K562 (cell line): Measurements from ENCODE around the gene TBC1D10A. TPM values are rescaled to one million over a fixed set of nuclear protein-coding genes. Genes with fewer than 3 reads are reported as not detected.

Experiments
- ATAC-seq: fragments of 200-7000 bp; cut with Tn5 transposase; 3 replicates; pipeline ENCODE4 v1.9.1; 2020; ENCODE audit warnings: moderate library complexity
- BruUV-seq: library from RNA; stranded (reverse); fragments of 400-500 nt; replicated peaks from 2 replicates; lab custom pipeline; 2021; lab: Mats Ljungman, UMichigan
- CTCF ChIA-PET: fragments of 300-600 bp; formaldehyde crosslinking; extraction: SDS; loops from one replicate; lab custom pipeline; 2021; ENCODE audit warnings: low intra/inter-chr PET ratio; lab: Yijun Ruan, JAX
- POLR2A ChIA-PET: fragments of 300-600, 350-650 bp; sonication (Branson Sonifier 250); formaldehyde crosslinking; extraction: SDS; loops from one replicate; lab custom pipeline; 2021; ENCODE audit warnings: antibody characterized with exemption, inconsistent platforms; lab: Yijun Ruan, JAX
- DNase-seq, 4 experiments: peaks; one replicate each; pipeline versions ENCODE4 v3.0.0 to v3.0.0-alpha.2; 2011 to 2018; ENCODE audit warnings: low spot score in 3 of 4, mixed read lengths in 3 of 4; ENCODE audit errors: extremely low read depth in 1 of 4
- FAIRE-seq: peaks from 2 replicates; lab custom pipeline; 2011; peaks lifted over from hg19 to GRCh38; lab: Jason Lieb, UNC
- H2AFZ ChIP-seq: 2 replicates; pipeline ENCODE4 v1.6.0; 2011; ENCODE audit warnings: low read depth, low read length, control low read depth, inconsistent platforms
- H3K27ac ChIP-seq: fragments of 200-600 bp; 3 replicates; pipeline ENCODE4 v1.8.0; 2011; ENCODE audit warnings: low read depth, mild to moderate bottlenecking, control low read depth, inconsistent platforms, low read length, moderate library complexity, mixed read lengths; ENCODE audit errors: extremely low read depth
- H3K27me3 ChIP-seq, 2 experiments: fragments of 300-600 bp in 1 of 2; 2 replicates in 1 of 2; 3 replicates in 1 of 2; pipeline versions ENCODE4 v1.6.0 to v1.8.0; 2011; ENCODE audit warnings: inconsistent platforms in 2 of 2, low read length in 2 of 2, mild to moderate bottlenecking in 1 of 2, mixed read lengths in 1 of 2, moderate library complexity in 1 of 2; ENCODE audit not compliant: control insufficient read depth in 2 of 2, insufficient read depth in 2 of 2
- H3K36me3 ChIP-seq: fragments of 300-600 bp; 3 replicates; pipeline ENCODE4 v1.8.0; 2011; ENCODE audit warnings: mild to moderate bottlenecking, low read length, inconsistent platforms; ENCODE audit not compliant: control insufficient read depth, insufficient read depth
- H3K4me1 ChIP-seq, 2 experiments: fragments of 200-600 bp in 1 of 2; replicated peaks in 1 of 2; 2 replicates in 1 of 2; 3 replicates in 1 of 2; pipeline versions ENCODE4 v1.5.1 to v1.8.0; 2011; ENCODE audit warnings: inconsistent platforms in 2 of 2, low read length in 2 of 2, mild to moderate bottlenecking in 1 of 2, mixed read lengths in 1 of 2, moderate library complexity in 1 of 2; ENCODE audit not compliant: control insufficient read depth in 2 of 2, insufficient read depth in 2 of 2
- H3K4me2 ChIP-seq: 2 replicates; pipeline ENCODE4 v1.6.1; 2011; ENCODE audit warnings: low read length, control low read depth, inconsistent platforms, mixed read lengths; ENCODE audit not compliant: insufficient read depth
- H3K4me3 ChIP-seq: fragments of 200-600 bp; sonication (generic), shearing (Covaris generic); 2 replicates; pipeline ENCODE4 v1.5.1; 2016; ENCODE audit warnings: control low read depth, inconsistent platforms
- H3K79me2 ChIP-seq: fragments of 200-600 bp; 3 replicates; pipeline ENCODE4 v1.8.0; 2011; ENCODE audit warnings: low read length, inconsistent platforms; ENCODE audit not compliant: control insufficient read depth, insufficient read depth
- H3K9ac ChIP-seq, 2 experiments: 2 replicates each; pipeline versions ENCODE4 v1.6.0 to v1.6.1; 2011; ENCODE audit warnings: low read depth in 2 of 2, low read length in 2 of 2, control low read depth in 1 of 2, inconsistent platforms in 1 of 2, mild to moderate bottlenecking in 1 of 2, mixed read lengths in 1 of 2; ENCODE audit not compliant: insufficient read depth in 1 of 2
- H3K9me1 ChIP-seq: one replicate; pipeline ENCODE4 v1.6.0; 2011; ENCODE audit warnings: inconsistent platforms, mild to moderate bottlenecking, low read length, moderate library complexity; ENCODE audit not compliant: control insufficient read depth, insufficient read depth
- H3K9me3 ChIP-seq: replicated peaks from 2 replicates; pipeline ENCODE4 v1.5.1; 2011; ENCODE audit warnings: low read depth, low read length, inconsistent platforms; ENCODE audit not compliant: control insufficient read depth, insufficient read depth
- H4K20me1 ChIP-seq: replicated peaks from 2 replicates; pipeline ENCODE4 v1.6.1; 2011; ENCODE audit warnings: low read length, inconsistent platforms, mixed read lengths; ENCODE audit not compliant: control insufficient read depth, insufficient read depth
- BCOR ChIP-seq: fragments of 450-650 bp; IDR thresholded peaks from 2 replicates; pipeline ENCODE4 v1.6.1; 2016
- CHD1 ChIP-seq: fragments of 200-600 bp; sonication (generic); IDR thresholded peaks from one replicate; pipeline ENCODE4 v1.6.1; 2012; ENCODE audit warnings: mild to moderate bottlenecking, moderate library complexity, low read length, inconsistent platforms
- CXXC5 ChIP-seq: fragments of 250-450 bp; sonication (Bioruptor Pico); IDR thresholded peaks from 2 replicates; pipeline ENCODE4 v1.8.0; 2022; ENCODE audit warnings: inconsistent platforms, mild to moderate bottlenecking, moderate library complexity
- E2F3 ChIP-seq: fragments of 250-450 bp; sonication (Bioruptor Pico); IDR thresholded peaks from 2 replicates; pipeline ENCODE4 v1.4.0; 2020; ENCODE audit warnings: mild to moderate bottlenecking
- GTF2F1 ChIP-seq: IDR thresholded peaks from 2 replicates; pipeline ENCODE4 v1.6.1; 2011; ENCODE audit warnings: low read depth, low read length, improper control_type of control experiment
- HDAC6 ChIP-seq: IDR thresholded peaks from 2 replicates; pipeline ENCODE4 v1.6.1; 2012; ENCODE audit warnings: low read depth, mild to moderate bottlenecking, control low read depth, inconsistent platforms, low read length, moderate library complexity
- JUNB ChIP-seq: fragments of 450-650 bp; formaldehyde crosslinking; conservative IDR thresholded peaks from 2 replicates; pipeline ENCODE4 v1.4.0; 2020; ENCODE audit warnings: mild to moderate bottlenecking
- MYNN ChIP-seq, 2 experiments: sonication (generic); formaldehyde crosslinking in 1 of 2; IDR thresholded peaks; 2 replicates each; pipeline versions ENCODE4 v1.5.0 to v1.6.1; 2016 to 2020; ENCODE audit warnings: antibody characterized with exemption in 1 of 2, missing genetic modification reagents in 1 of 2
- NFE2L1 ChIP-seq: fragments of 450-650 bp; IDR thresholded peaks from 2 replicates; pipeline ENCODE4 v1.6.1; 2016; ENCODE audit warnings: missing genetic modification characterization, low read depth, mild to moderate bottlenecking, missing compliant biosample characterization, moderate library complexity, borderline replicate concordance
- NR3C1 ChIP-seq: sonication (generic); formaldehyde crosslinking; IDR thresholded peaks from 2 replicates; pipeline ENCODE4 v1.8.1; 2022; ENCODE audit warnings: missing genetic modification reagents
- PRPF4 ChIP-seq: fragments of 200-400 bp; formaldehyde crosslinking; IDR thresholded peaks from one replicate; pipeline ENCODE4 v1.6.1; 2017; ENCODE audit warnings: low read length, low read depth, mild to moderate bottlenecking; ENCODE audit not compliant: insufficient read depth, poor library complexity, severe bottlenecking
- RUNX1 ChIP-seq: sonication (generic); IDR thresholded peaks from 2 replicates; pipeline ENCODE4 v1.6.1; 2016; ENCODE audit warnings: antibody characterized with exemption, low read depth
- SMAD3 ChIP-seq: fragments of 450-650 bp; formaldehyde crosslinking; conservative IDR thresholded peaks from 2 replicates; pipeline ENCODE4 v1.4.0; 2020; ENCODE audit warnings: mild to moderate bottlenecking
- SMARCA4 ChIP-seq: fragments of 450-650 bp; IDR thresholded peaks from 2 replicates; pipeline ENCODE4 v1.6.1; 2016
- SP2 ChIP-seq: IDR thresholded peaks from 2 replicates; pipeline ENCODE4 v1.6.1; 2011; ENCODE audit warnings: mild to moderate bottlenecking, low read depth, low read length, moderate library complexity; ENCODE audit not compliant: poor library complexity, severe bottlenecking; ENCODE audit errors: extremely low read depth
- ZNF232 ChIP-seq: sonication (generic); formaldehyde crosslinking; IDR thresholded peaks from 2 replicates; pipeline ENCODE4 v1.8.0; 2022; ENCODE audit warnings: mild to moderate bottlenecking, missing genetic modification reagents
- WGBS: fragments of 100-300 bp; shearing (Covaris generic); methylation state at CpG from one replicate; pipeline ENCODE4 v1.1.6; 2016; ENCODE audit warnings: low coverage, mixed read lengths; ENCODE audit not compliant: insufficient coverage; ENCODE audit errors: missing lambda C conversion rate; 5-methylcytosine and 5-hydroxymethylcytosine counted together
- in situ Hi-C: fragments of 300-500 bp; cut with MboI; formaldehyde crosslinking; loops from 4 replicates; pipeline ENCODE4 v1.15.0; 2018; ENCODE audit warnings: inconsistent platforms, mixed read lengths
- intact Hi-C: fragments of 100-400 bp; cut with micrococcal nuclease; formaldehyde crosslinking; loops from 2 replicates; pipeline ENCODE4 v1.14.2; 2022
- polyA plus RNA-seq, 8 experiments: library from polyadenylated mRNA; depleted of rRNA in 4 of 8; stranded (reverse) in 5 of 8; unstranded in 3 of 8; fragments of >200 nt; fragmentation: Nextera tagmentation in 2 of 8; fragmentation: Illumina TruSeq in 1 of 8; extraction: Ambion mirVana in 2 of 8; extraction: Trizol in 1 of 8; gene quantifications; 2 replicates each; pipeline versions ENCODE4 v1.2.1 to v1.2.3, GENCODE V29; 2011 to 2014; ENCODE audit warnings: inconsistent platforms in 1 of 8, missing spikeins in 1 of 8
- total RNA-seq, 7 experiments: library from RNA; depleted of rRNA in 6 of 7; stranded (reverse); fragments of >200 nt in 6 of 7; fragmentation: Illumina TruSeq in 2 of 7; extraction: Trizol in 2 of 7; gene quantifications; 2 replicates each; pipeline versions ENCODE4 v1.2.1 to v1.2.3, GENCODE V29; 2011 to 2021; ENCODE audit warnings: low replicate concordance in 1 of 7
- TF ChIP-seq, protein P1 (sequence below): fragments of 250-450 bp; sonication (Bioruptor Pico); IDR thresholded peaks from 2 replicates; pipeline ENCODE4 v1.9.0; 2021; ENCODE audit warnings: mild to moderate bottlenecking, inconsistent platforms
- TF ChIP-seq, protein P2 (sequence below), 2 experiments: IDR thresholded peaks in 1 of 2; conservative IDR thresholded peaks in 1 of 2; 2 replicates each; pipeline ENCODE4 v1.6.1; 2016; ENCODE audit warnings: low read depth in 2 of 2, mild to moderate bottlenecking in 1 of 2, missing compliant biosample characterization in 1 of 2, missing genetic modification characterization in 1 of 2, moderate library complexity in 1 of 2
- TF ChIP-seq, protein P3 (sequence below): fragments of 250-450 bp; sonication (Bioruptor Pico); IDR thresholded peaks from 2 replicates; pipeline ENCODE4 v1.5.0; 2021

TBC1D10A gene
- total and polyA plus RNA-seq, 9 of the 15 experiments (the other 6 are each of a cell fraction or from before 2014, with no cell fraction given) = 0.13 to 10.4 (median 4.6) TPM

DNA sequence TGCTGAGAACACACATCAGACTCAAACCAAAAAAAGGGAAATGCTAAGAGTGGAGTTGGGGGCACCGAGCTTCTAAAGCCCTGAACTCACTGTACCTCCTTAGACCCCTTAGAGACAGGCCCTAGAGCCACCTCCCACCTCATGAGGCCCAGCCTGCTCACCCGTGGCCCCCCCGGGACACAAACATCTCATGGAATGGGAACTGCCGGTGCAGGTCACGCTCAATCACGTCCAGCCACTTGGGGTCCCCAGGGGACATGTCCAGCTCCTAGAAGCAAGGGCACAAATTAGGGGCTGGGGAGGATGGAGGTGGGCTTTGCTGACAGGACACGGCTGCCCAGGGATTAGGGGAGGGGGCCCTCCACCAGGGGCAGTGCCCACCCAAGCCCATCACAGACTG, 31.2 kb downstream of the TBC1D10A start:
- POLR2A ChIA-PET = interaction anchor here (0.6 to 1.2 kb wide), 4 partner anchors 15 to 35 kb away, joined by 3 to 5 read pairs (median 4); no protein-coding TSS in a partner anchor
- no peak overlapping the region for H3K27ac ChIP-seq
- H3K9ac ChIP-seq = no peak overlapping the region
- 64% methylated on average over 7 of the region's 7 CpGs for WGBS
- TF ChIP-seq, protein P1, sequence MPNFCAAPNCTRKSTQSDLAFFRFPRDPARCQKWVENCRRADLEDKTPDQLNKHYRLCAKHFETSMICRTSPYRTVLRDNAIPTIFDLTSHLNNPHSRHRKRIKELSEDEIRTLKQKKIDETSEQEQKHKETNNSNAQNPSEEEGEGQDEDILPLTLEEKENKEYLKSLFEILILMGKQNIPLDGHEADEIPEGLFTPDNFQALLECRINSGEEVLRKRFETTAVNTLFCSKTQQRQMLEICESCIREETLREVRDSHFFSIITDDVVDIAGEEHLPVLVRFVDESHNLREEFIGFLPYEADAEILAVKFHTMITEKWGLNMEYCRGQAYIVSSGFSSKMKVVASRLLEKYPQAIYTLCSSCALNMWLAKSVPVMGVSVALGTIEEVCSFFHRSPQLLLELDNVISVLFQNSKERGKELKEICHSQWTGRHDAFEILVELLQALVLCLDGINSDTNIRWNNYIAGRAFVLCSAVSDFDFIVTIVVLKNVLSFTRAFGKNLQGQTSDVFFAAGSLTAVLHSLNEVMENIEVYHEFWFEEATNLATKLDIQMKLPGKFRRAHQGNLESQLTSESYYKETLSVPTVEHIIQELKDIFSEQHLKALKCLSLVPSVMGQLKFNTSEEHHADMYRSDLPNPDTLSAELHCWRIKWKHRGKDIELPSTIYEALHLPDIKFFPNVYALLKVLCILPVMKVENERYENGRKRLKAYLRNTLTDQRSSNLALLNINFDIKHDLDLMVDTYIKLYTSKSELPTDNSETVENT (CRISPR knock-in tag) = no peak
- TF ChIP-seq SMARCA4 (no peak), GTF2F1 (no peak), SP2 (no peak), CXXC5 (CRISPR knock-in tag) (no peak), NFE2L1 (no peak), BCOR (no peak), NR3C1 (CRISPR knock-in tag) (no peak), ZNF232 (CRISPR knock-in tag) (no peak), RUNX1 (no peak), CHD1 (no peak), JUNB (no peak), SMAD3 (CRISPR knock-in tag) (no peak), E2F3 (CRISPR knock-in tag) (no peak), PRPF4 (no peak), MYNN (IDR thresholded peaks at IDR 0.05) (no peak), MYNN (CRISPR knock-in tag; IDR thresholded peaks at IDR 0.05) (no peak), HDAC6 (no peak)
- TF ChIP-seq, protein P2, sequence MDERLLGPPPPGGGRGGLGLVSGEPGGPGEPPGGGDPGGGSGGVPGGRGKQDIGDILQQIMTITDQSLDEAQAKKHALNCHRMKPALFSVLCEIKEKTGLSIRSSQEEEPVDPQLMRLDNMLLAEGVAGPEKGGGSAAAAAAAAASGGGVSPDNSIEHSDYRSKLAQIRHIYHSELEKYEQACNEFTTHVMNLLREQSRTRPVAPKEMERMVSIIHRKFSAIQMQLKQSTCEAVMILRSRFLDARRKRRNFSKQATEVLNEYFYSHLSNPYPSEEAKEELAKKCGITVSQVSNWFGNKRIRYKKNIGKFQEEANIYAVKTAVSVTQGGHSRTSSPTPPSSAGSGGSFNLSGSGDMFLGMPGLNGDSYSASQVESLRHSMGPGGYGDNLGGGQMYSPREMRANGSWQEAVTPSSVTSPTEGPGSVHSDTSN (CRISPR knock-in tag; IDR thresholded peaks at IDR 0.05; ENCODE audit: low read depth) = no peak
- TF ChIP-seq, protein P2 (tag; conservative IDR thresholded peaks at IDR 0.05; ENCODE audit: low read depth) = no peak
- TF ChIP-seq, protein P3, sequence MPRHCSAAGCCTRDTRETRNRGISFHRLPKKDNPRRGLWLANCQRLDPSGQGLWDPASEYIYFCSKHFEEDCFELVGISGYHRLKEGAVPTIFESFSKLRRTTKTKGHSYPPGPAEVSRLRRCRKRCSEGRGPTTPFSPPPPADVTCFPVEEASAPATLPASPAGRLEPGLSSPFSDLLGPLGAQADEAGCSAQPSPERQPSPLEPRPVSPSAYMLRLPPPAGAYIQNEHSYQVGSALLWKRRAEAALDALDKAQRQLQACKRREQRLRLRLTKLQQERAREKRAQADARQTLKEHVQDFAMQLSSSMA = no peak
- H3K36me3 ChIP-seq = peaks cover 16% of the 10 kb centered on the region; the same call in 1 of the 3 replicates
- H3K27me3 ChIP-seq = no peaks in the 10 kb centered on the region
- peaks cover 2% of the 10 kb centered on the region; the same call in 1 of the 2 replicates for H4K20me1 ChIP-seq
- H3K4me2 ChIP-seq = no peak overlapping the region
- DNase-seq = no peak
- intact Hi-C loops = no loop called here
- BruUV-seq = no TSS peak
- H3K79me2 ChIP-seq = no peaks in the 10 kb centered on the region
- ATAC-seq = no peak
- no peak overlapping the region for H2AFZ ChIP-seq
- H3K9me3 ChIP-seq = no peaks in the 10 kb centered on the region
- FAIRE-seq = no peak
- peaks cover 2 to 8% of the 10 kb centered on the region in 2 experiments; a peak in 1 of 5 replicates for H3K4me1 ChIP-seq
- H3K9me1 ChIP-seq = no peaks in the 10 kb centered on the region
- no peak overlapping the region for H3K4me3 ChIP-seq
- CTCF ChIA-PET = no interaction called here
- in situ Hi-C loops = no loop called here
